Naive thymus-derived CD4-positive, alpha-beta T cell (primary cell): ENCODE measurements around the gene NRDE2. TPM values are rescaled to one million over a fixed set of nuclear protein-coding genes. Genes with fewer than 3 reads are reported as not detected.
A peak's percentile ranks its signal among the peaks of the same experiment; 100 is the strongest.

ENCODE experiments used
- ATAC-seq: fragments of 150-1000 bp; cut with Tn5 transposase; 2 replicates; pipeline ENCODE4 v1.10.0; 2021; ENCODE audit warnings: mild to moderate bottlenecking, moderate library complexity
- CTCF ChIA-PET: fragments of 350-600 bp; sonication (Branson Sonifier 250); formaldehyde crosslinking; loops from one replicate; lab custom pipeline; 2021; ENCODE audit warnings: antibody characterized with exemption; lab: Charles Lee
- POLR2A ChIA-PET: fragments of 350-600 bp; sonication (Branson Sonifier 250); formaldehyde crosslinking; loops from one replicate; lab custom pipeline; 2021; ENCODE audit warnings: antibody characterized with exemption, inconsistent platforms; lab: Charles Lee
- DNase-seq, 9 donors: peaks; one replicate each; pipeline versions ENCODE4 v3.0.0 to v3.0.0-alpha.2; 2020 to 2022; ENCODE audit warnings: mixed read lengths in 1 of 9
- H3K27ac ChIP-seq: one replicate; pipeline ENCODE4 v1.7.0; 2013; ENCODE audit warnings: mild to moderate bottlenecking, low read depth, low read length, moderate library complexity
- H3K27me3 ChIP-seq, 2 donors: one replicate each; pipeline ENCODE4 v1.7.0; 2013; ENCODE audit warnings: low read length in 2 of 2, mild to moderate bottlenecking in 2 of 2, moderate library complexity in 2 of 2; ENCODE audit not compliant: control insufficient read depth in 2 of 2, insufficient read depth in 2 of 2
- H3K36me3 ChIP-seq, 3 experiments: 1 replicate in 2 of 3; 2 replicates in 1 of 3; pipeline ENCODE4 v1.7.0; 2013; ENCODE audit warnings: low read length in 3 of 3, mild to moderate bottlenecking in 3 of 3, moderate library complexity in 1 of 3; ENCODE audit not compliant: insufficient read depth in 3 of 3, control insufficient read depth in 2 of 3
- H3K4me1 ChIP-seq, 2 donors: one replicate each; pipeline ENCODE4 v1.7.0; 2013; ENCODE audit warnings: low read length in 2 of 2, mild to moderate bottlenecking in 2 of 2, moderate library complexity in 1 of 2; ENCODE audit not compliant: control insufficient read depth in 2 of 2, insufficient read depth in 2 of 2
- H3K4me3 ChIP-seq: 2 replicates; pipeline ENCODE4 v1.7.0; 2013; ENCODE audit warnings: mild to moderate bottlenecking, low read length
- H3K9me3 ChIP-seq, 3 experiments: 1 replicate in 2 of 3; 2 replicates in 1 of 3; pipeline ENCODE4 v1.7.0; 2013; ENCODE audit warnings: low read length in 3 of 3; ENCODE audit not compliant: control insufficient read depth in 2 of 3
- H3K27ac Mint-ChIP-seq, 9 donors: one replicate each; pipeline ENCODE4 v1.8.0; 2020 to 2022; ENCODE audit warnings: mixed read lengths in 9 of 9, mild to moderate bottlenecking in 8 of 9, moderate library complexity in 5 of 9, inconsistent platforms in 2 of 9
- H3K27me3 Mint-ChIP-seq, 5 donors: one replicate each; pipeline ENCODE4 v1.8.0; 2021 to 2022; ENCODE audit warnings: mixed read lengths in 5 of 5, mild to moderate bottlenecking in 1 of 5
- H3K36me3 Mint-ChIP-seq, 5 donors: one replicate each; pipeline ENCODE4 v1.8.0; 2020 to 2022; ENCODE audit warnings: mixed read lengths in 5 of 5, mild to moderate bottlenecking in 3 of 5, inconsistent platforms in 1 of 5
- H3K4me1 Mint-ChIP-seq, 7 donors: one replicate each; pipeline ENCODE4 v1.8.0; 2020 to 2022; ENCODE audit warnings: mixed read lengths in 7 of 7, mild to moderate bottlenecking in 3 of 7, inconsistent platforms in 1 of 7
- H3K4me3 Mint-ChIP-seq, 10 donors: one replicate each; pipeline ENCODE4 v1.8.0; 2020 to 2022; ENCODE audit warnings: mild to moderate bottlenecking in 10 of 10, mixed read lengths in 10 of 10, moderate library complexity in 6 of 10, inconsistent platforms in 2 of 10
- H3K9me3 Mint-ChIP-seq, 11 donors: one replicate each; pipeline ENCODE4 v1.8.0; 2020 to 2022; ENCODE audit warnings: mixed read lengths in 11 of 11, mild to moderate bottlenecking in 4 of 11, inconsistent platforms in 1 of 11, moderate library complexity in 1 of 11
- intact Hi-C, 2 donors: fragments of 100-400 bp; cut with micrococcal nuclease; formaldehyde crosslinking; loops; one replicate each; pipeline ENCODE4 v1.15.1; 2023
- polyA plus RNA-seq, 2 donors: library from polyadenylated mRNA; unstranded; fragments of 300-500 nt; fragmentation: Illumina TruSeq; gene quantifications; one replicate each; pipeline ENCODE4 v1.2.3, GENCODE V29; 2021
- total RNA-seq, 6 experiments: library from RNA in 5 of 6; stranded (reverse) in 5 of 6; gene quantifications; 1 replicate in 5 of 6; 2 replicates in 1 of 6; pipeline ENCODE4 v1.2.3 and lab custom pipeline; 2021 to 2026

NRDE2 gene
- total and polyA plus RNA-seq, 7 experiments from 2014 or later, result 8.4 to 30.2 (median 26.6) TPM

DNA sequence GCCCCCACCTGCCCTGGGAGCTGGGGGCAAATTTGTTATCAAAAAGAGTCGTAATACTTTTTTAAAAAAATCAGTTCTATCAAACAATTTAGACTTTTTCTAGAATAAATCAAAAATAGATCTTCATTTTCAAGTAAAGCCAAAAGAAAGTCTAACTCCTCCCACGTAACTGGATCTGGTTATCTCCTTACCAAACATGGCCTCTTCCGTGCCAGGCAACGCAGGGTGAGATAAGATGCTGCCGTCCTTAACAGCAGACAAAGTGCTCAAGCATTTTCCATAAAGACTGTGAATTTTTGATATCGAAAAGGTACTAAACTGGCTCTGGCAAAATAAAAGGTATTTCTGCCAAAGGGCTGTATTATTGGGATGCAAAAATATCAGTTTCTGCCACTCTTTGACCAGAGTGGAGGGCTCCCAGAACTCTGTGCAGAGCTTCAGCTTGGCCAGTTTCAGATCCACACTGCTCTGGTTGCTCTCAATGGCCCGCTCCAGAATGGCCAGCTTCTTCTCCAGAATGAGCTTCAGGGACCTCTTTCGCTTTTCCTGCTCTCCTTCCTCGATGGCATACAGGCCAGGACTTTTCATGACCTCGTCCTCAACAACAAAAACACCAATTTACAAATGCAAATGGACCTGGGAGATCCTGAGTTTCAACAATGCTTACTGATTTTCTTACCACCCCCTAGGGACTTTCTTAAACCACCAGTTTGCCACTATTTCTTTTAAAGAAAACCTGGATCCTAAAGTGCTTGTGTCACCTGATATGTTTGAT lies 29.0 kb downstream of the NRDE2 start:
- peaks cover 1 to 46% (median 5%) of the 10 kb centered on the region in 3 experiments for H3K36me3 ChIP-seq
- H3K27ac Mint-ChIP-seq, result peak overlapping the region in 3 of 9 donors; percentile 27 to 78 (median 68)

DNA sequence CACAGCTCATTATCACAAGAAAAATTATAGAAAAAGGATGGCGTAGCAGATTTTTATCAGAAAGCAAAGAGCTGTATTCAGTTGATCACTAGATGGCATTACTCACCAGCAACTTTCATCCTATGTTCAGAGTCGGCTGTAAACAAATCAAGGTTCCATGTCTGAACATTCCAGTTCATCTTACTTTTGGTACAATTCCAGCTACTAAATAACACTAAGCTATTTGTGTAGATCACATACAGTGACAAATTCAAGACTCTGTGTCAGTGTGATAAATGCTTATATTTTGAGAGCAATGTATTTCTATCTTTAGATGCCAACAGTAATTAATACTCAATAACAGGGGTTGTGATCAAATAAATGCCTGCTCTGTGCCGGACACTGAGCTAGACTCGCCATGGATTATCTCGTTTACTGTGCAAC lies 30.1 kb downstream of the NRDE2 start:
- Histone ChIP-seq H3K4me3 (no peak overlapping the region), H3K36me3 (peaks cover 0 to 49% (median 5%) of the 10 kb centered on the region in 3 experiments), H3K27me3 (no peaks in the 10 kb centered on the region), H3K9me3 (no peaks in the 10 kb centered on the region), H3K27ac (no peak overlapping the region), H3K4me1 (no peaks in the 10 kb centered on the region)
- CTCF ChIA-PET, result interaction anchor here (2.2 to 2.8 kb wide), 3 partner anchors 98 to 457 kb away, joined by 7 to 16 read pairs (median 7); no protein-coding TSS in a partner anchor
- ATAC-seq (no peak), DNase-seq (peak in 4 of 9 donors; percentile 2 to 28 (median 16))
- peak overlapping the region in 7 of 9 donors; percentile 26 to 82 (median 56) for H3K27ac Mint-ChIP-seq
- POLR2A ChIA-PET, result no interaction called here
- intact Hi-C loops, result loop anchor here (1.0 to 2.0 kb wide), 4 partner anchors 98 to 457 kb away; no protein-coding TSS in a partner anchor
- H3K9me3 Mint-ChIP-seq, result peaks cover 0 to 2% (median 0%) of the 10 kb centered on the region in 11 donors
- no peaks in the 10 kb centered on the region for H3K27me3 Mint-ChIP-seq
- H3K36me3 Mint-ChIP-seq, result peaks cover 11 to 44% (median 34%) of the 10 kb centered on the region in 5 donors
- peaks cover 13 to 31% (median 20%) of the 10 kb centered on the region in 7 donors for H3K4me1 Mint-ChIP-seq
- H3K4me3 Mint-ChIP-seq, result no peak overlapping the region

More for the DNA sequence above, 29.0 kb downstream of the NRDE2 start:
- Mint-ChIP-seq H3K27me3 (no peaks in the 10 kb centered on the region), H3K36me3 (peaks cover 12 to 45% (median 33%) of the 10 kb centered on the region in 5 donors), H3K9me3 (peaks cover 0 to 2% (median 0%) of the 10 kb centered on the region in 11 donors), H3K4me1 (peaks cover 13 to 31% (median 20%) of the 10 kb centered on the region in 7 donors), H3K4me3 (no peak overlapping the region)
- ATAC-seq, result no peak
- ChIA-PET POLR2A (no interaction called here), CTCF (interaction anchor here (2.2 to 2.8 kb wide), 3 partner anchors 97 to 456 kb away, joined by 7 to 16 read pairs (median 7); no protein-coding TSS in a partner anchor)
- H3K4me3 ChIP-seq, result no peak overlapping the region
- DNase-seq, result no peak
- intact Hi-C loops, result no loop called here
- no peaks in the 10 kb centered on the region for H3K9me3 ChIP-seq
- no peaks in the 10 kb centered on the region for H3K27me3 ChIP-seq
- H3K4me1 ChIP-seq, result no peaks in the 10 kb centered on the region
- H3K27ac ChIP-seq, result no peak overlapping the region

DNA sequence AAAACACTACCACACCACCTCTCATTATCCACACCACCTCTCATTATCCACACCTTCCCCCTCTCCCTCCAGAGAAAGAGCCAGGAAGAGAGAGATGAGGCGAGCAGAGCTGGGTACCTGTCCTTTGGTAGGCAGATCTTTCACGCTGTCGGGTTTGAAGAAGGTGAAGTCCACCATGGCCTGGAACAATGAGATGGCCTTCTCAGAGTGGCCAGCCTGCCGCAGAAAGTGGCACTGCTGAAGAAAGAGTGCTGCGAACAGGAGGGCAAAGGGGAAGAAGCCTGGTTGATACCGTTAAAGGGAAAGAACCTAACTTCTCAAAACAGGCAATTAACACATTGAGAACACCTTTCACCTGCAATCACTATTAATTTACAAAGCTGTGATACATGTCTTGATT lies 30.6 kb downstream of the NRDE2 start:
- H3K4me1 ChIP-seq, result no peaks in the 10 kb centered on the region
- H3K9me3 ChIP-seq, result no peaks in the 10 kb centered on the region
- Mint-ChIP-seq H3K36me3 (peaks cover 11 to 47% (median 38%) of the 10 kb centered on the region in 5 donors), H3K4me3 (peak overlapping the region in 1 of 10 donors; percentile 39), H3K27me3 (no peaks in the 10 kb centered on the region), H3K4me1 (peaks cover 11 to 30% (median 20%) of the 10 kb centered on the region in 7 donors), H3K9me3 (peaks cover 0 to 2% (median 0%) of the 10 kb centered on the region in 11 donors), H3K27ac (peak overlapping the region in 8 of 9 donors; percentile 26 to 83 (median 54))
- no peak overlapping the region for H3K4me3 ChIP-seq
- H3K36me3 ChIP-seq, result peaks cover 0 to 52% (median 5%) of the 10 kb centered on the region in 3 experiments
- no peaks in the 10 kb centered on the region for H3K27me3 ChIP-seq
- no peak for ATAC-seq
- intact Hi-C loops, result loop anchor here (1.0 to 2.0 kb wide), 4 partner anchors 98 to 457 kb away; no protein-coding TSS in a partner anchor
- ChIA-PET CTCF (interaction anchor here (2.2 to 2.8 kb wide), 3 partner anchors 99 to 458 kb away, joined by 7 to 16 read pairs (median 7); no protein-coding TSS in a partner anchor), POLR2A (no interaction called here)
- no peak overlapping the region for H3K27ac ChIP-seq
- DNase-seq, result no peak

DNA sequence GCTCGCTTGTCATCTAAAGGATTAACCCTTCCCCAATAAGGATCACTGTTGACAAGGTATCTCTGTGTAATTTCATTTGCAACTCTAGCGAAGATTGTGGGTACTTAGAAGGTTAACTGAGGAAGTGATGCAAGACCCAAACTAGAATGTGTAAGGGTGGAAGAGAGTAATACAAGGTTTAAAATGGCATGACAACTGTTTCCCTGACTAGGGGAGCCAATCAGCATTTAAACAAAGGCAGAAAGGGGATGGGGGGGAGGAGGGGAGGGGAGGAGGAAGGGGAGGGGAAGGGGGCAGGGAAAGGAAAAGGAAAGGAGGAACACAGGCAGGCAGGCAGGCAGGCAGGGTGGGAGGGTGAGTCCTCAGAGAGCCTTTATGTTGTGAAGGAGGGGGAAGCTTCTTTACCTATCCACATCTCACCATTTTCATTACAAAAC lies 31.1 kb downstream of the NRDE2 start:
- Histone ChIP-seq H3K36me3 (peaks cover 0 to 54% (median 5%) of the 10 kb centered on the region in 3 experiments), H3K27me3 (no peaks in the 10 kb centered on the region), H3K9me3 (no peaks in the 10 kb centered on the region), H3K27ac (no peak overlapping the region), H3K4me3 (no peak overlapping the region), H3K4me1 (no peaks in the 10 kb centered on the region)
- CTCF ChIA-PET, result interaction anchor here (2.2 to 2.8 kb wide), 3 partner anchors 99 to 458 kb away, joined by 7 to 16 read pairs (median 7); no protein-coding TSS in a partner anchor
- H3K36me3 Mint-ChIP-seq, result peaks cover 13 to 48% (median 35%) of the 10 kb centered on the region in 5 donors
- intact Hi-C loops, result loop anchor here (1.0 to 2.0 kb wide), 4 partner anchors 99 to 458 kb away; no protein-coding TSS in a partner anchor
- DNase-seq (peak in 1 of 9 donors; percentile 2), ATAC-seq (no peak)
- H3K4me1 Mint-ChIP-seq, result peaks cover 11 to 25% (median 20%) of the 10 kb centered on the region in 7 donors
- H3K27me3 Mint-ChIP-seq, result no peaks in the 10 kb centered on the region
- H3K27ac Mint-ChIP-seq, result peak overlapping the region in 8 of 9 donors; percentile 26 to 83 (median 60)
- H3K4me3 Mint-ChIP-seq, result peak overlapping the region in 3 of 10 donors; percentile 4 to 39 (median 10)
- H3K9me3 Mint-ChIP-seq, result peaks cover 0 to 2% (median 0%) of the 10 kb centered on the region in 11 donors
- POLR2A ChIA-PET, result no interaction called here

DNA sequence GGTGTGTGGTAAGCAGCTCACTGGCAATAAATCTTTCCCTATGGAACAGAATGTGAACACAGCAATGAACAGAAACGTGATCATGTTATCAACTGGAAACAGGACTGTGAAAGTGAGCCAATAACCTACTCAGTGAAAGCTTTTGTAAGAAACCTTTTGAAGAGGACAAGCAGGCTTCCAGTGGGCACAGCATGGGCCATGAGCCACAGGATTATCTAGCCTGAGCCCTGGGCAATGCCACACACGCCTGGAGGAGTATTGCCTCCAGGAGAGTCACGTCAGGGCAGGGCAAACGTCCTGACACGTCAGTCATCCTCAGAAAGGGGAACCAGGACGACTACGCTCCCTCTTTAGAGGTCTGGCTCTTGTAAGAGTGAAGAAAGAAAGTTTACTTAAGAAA lies 32.3 kb downstream of the NRDE2 start:
- peak; percentile 79 for ATAC-seq
- no peak overlapping the region for H3K27ac ChIP-seq
- intact Hi-C loops, result no loop called here
- Mint-ChIP-seq H3K27me3 (no peaks in the 10 kb centered on the region), H3K9me3 (peaks cover 0 to 2% (median 0%) of the 10 kb centered on the region in 11 donors), H3K4me1 (peaks cover 9 to 24% (median 20%) of the 10 kb centered on the region in 7 donors), H3K27ac (peak overlapping the region in 1 of 9 donors; percentile 55), H3K4me3 (no peak overlapping the region), H3K36me3 (peaks cover 11 to 46% (median 29%) of the 10 kb centered on the region in 5 donors)
- H3K4me3 ChIP-seq, result no peak overlapping the region
- no peaks in the 10 kb centered on the region for H3K4me1 ChIP-seq
- no peaks in the 10 kb centered on the region for H3K27me3 ChIP-seq
- H3K36me3 ChIP-seq, result peaks cover 0 to 53% (median 5%) of the 10 kb centered on the region in 3 experiments
- CTCF ChIA-PET, result no interaction called here
- no peaks in the 10 kb centered on the region for H3K9me3 ChIP-seq
- POLR2A ChIA-PET, result no interaction called here
- no peak for DNase-seq

DNA sequence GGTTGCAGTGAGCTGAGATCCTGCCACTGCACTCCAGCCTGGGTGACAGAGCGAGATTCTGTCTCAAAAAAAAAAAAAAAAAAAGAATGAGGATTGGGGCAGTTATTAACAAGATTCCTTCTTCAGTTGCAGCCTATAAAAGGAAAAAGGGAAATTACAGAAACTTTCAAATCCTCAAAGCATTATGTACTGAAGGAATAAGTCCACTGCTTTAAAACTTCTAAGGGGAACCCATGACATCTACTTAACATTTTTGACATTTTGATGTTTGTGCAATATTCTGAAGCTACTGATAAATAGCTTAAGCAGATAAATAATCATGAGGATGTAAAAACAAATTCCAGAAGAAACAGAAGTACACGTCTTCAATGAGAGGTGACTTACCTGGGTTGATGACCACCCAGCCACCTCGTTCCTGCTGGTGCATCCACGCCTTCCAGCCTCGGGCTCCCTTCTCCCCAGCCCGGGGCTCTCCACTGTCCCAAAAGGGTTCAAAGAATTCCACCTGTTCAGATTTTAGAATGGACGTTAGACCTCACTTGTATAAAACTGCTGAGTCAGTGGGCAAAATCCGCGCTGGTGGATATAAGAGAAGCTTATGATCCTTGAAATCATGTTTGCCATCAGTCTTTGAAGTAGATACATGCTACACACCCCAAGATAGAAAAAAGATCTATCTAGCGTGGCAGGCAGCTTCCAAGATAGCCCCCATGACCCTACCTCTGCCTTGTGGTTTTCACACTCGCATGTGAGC lies 33.7 kb downstream of the NRDE2 start:
- no peaks in the 10 kb centered on the region for H3K9me3 ChIP-seq
- DNase-seq, result no peak
- H3K4me3 ChIP-seq, result no peak overlapping the region
- Mint-ChIP-seq H3K9me3 (peaks cover 0 to 2% (median 0%) of the 10 kb centered on the region in 11 donors), H3K27me3 (no peaks in the 10 kb centered on the region), H3K27ac (peak overlapping the region in 3 of 9 donors; percentile 28 to 52 (median 29)), H3K36me3 (peaks cover 4 to 45% (median 23%) of the 10 kb centered on the region in 5 donors), H3K4me1 (peaks cover 9 to 23% (median 18%) of the 10 kb centered on the region in 7 donors), H3K4me3 (no peak overlapping the region)
- H3K27ac ChIP-seq, result no peak overlapping the region
- ChIA-PET CTCF (no interaction called here), POLR2A (no interaction called here)
- intact Hi-C loops, result no loop called here
- no peak for ATAC-seq
- peaks cover 0 to 47% (median 0%) of the 10 kb centered on the region in 3 experiments for H3K36me3 ChIP-seq
- H3K27me3 ChIP-seq, result no peaks in the 10 kb centered on the region
- H3K4me1 ChIP-seq, result no peaks in the 10 kb centered on the region
